DMS153 treated with DMSO at 0.1 percent for 48 hours (cell line): ENCODE measurements around the gene ZBTB45.
"Not testable (repeated sequence)": the region's sequence is repeated elsewhere in the genome, so short reads cannot be mapped to it uniquely, and the experiment has no call there.

Experiments
- DNase-seq: peaks from one replicate; lab custom pipeline; 2025; ENCODE audit not compliant: unreplicated experiment; lab: John Stamatoyannopoulos, UW

ZBTB45 gene

DNA sequence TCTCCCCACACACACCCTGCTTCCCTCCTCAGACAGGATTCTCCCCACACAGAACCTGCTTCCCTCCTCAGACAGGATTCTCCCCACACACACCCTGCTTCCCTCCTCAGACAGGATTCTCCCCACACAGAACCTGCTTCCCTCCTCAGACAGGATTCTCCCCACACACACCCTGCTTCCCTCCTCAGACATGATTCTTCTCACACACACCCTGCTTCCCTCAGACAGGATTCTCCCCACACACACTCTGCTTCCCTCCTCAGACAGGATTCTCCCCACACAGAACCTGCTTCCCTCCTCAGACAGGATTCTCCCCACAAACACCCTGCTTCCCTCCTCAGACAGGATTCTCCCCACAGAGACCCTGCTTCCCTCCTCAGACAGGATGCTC lies 19.6 kb upstream of the ZBTB45 start:
- not testable (repeated sequence) for DNase-seq

DNA sequence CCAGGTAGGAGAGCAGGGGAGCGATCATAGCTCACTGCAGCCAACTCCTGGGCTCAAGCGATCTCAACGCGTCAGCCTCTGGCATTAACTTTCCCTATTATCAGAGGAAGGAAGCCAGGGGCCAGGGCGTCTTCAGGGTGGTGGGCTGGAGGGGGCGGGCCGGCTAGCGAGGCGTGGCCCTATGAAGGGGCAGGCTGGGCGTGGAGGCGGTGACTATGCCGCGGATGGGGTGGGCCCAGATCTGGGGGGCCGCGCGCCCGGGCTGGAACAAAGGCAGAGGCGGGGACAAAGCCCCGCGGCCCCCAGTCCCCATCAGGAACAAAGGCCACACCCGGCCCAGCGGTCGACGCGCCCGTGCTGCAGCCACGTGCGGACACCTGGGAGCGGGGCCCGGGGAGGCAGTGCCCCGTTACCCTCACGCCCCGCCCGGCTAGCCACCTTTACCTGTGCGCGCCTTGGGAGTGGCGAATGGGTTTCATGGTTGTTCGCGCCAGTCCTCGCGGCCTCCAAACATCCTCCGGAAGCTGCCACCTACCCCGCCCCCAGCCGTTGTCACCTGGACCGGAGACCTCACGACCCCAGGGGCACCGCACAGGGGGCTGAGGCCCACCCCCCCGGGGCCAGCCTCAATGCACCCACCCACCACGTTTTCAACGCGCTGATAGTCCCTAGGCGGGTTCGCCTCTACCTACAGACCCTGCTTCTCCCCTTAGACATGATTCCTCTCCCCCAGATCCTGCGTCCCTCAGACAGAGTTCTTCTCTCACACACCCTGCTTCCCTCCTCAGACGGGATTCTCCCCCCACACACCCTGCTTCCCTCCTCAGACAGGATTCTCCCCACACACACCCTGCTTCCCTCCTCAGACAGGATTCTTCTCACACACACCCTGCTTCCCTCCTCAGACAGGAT lies 18.9 kb upstream of the ZBTB45 start:
- peak; percentile 67 for DNase-seq

GRCh38 chr19:58536852-58537798 lies 17.5 kb upstream of the ZBTB45 start:
- DNase-seq, result no peak

- no peak for DNase-seq
Observed at GRCh38 chr19:58535857-58536256, 16.2 kb upstream of the ZBTB45 start.

DNA sequence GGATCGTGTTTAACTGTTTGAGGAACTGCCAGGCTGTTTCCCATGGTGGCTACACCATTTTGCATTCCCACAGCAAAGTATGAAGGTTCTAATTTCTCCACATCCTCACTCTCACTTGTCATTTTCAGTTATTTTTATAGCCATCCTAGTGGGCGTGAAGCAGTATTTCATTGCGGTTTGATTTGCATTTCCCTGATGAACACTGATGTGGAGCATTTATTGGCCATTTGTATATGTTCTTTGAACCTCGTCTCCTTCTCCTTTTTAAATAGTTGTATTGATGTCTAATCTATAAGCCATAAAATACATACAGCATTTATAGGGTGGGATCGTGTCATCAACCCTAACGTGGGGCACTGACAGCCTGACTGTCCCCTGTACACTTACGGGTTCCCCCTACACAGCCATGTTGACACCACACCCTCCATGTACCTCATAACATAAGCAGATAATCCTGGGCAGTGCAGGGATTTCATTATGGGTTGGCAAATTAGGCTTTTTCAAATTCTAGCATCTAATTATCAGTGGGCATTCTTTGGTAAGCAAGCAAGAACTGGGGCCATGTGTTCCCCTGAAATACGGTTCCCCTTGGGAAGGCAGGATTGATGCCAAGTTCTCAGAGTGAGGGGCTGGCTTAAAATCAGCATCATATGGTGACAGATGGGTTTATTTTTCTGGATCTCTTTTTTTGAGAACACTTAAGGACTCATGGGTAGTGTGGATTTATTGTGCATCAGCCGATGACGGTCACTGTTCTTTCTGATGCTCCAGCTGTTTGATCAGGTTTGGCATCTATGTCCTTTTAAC lies 11.6 kb upstream of the ZBTB45 start:
- DNase-seq, result no peak

DNA sequence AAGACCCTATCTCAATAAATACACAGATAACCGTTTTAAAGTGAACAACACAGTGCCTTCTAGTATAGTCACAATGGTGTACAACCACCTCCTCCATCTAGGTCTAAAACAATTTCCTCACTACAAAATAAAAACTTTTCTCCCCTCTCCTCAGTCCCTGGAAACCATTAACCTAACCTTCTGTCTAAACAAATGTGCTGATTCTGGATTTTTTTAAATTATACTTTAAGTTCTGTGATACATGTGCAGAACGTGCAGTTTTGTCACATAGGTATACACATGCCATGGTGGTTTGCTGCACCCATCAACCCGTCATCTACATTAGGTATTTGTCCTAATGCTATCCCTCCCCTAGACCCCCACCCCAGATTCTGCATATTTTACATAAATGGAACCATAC lies 9.8 kb upstream of the ZBTB45 start:
- no peak for DNase-seq

DNA sequence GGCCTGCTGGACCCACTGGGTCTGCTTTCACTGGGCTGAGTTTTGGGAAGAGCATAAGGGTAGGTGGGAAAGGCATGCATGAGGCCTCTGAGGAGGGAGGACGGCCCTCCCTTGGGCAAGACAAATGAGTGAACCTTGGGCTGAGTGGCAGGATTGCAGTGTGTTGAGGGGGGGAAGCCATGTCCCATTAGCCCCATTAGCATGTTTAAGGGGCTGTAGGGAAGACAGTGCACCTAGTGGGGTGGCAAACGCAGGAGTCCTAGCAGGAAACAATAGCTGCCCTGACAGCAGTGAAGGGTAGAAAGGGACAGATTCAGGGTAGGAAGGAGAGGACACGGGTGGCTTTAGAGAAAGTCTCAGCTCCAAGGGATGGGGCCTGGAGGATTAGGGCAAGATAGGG lies 3.1 kb upstream of the ZBTB45 start:
- no peak for DNase-seq

GRCh38 chr19:58521651-58522050 lies 2.0 kb upstream of the ZBTB45 start:
- DNase-seq, result no peak

- DNase-seq, result no peak
Observed at GRCh38 chr19:58520257-58520599, 618 bp upstream of the ZBTB45 start.

GRCh38 chr19:58519087-58519354 lies 589 bp downstream of the ZBTB45 start:
- peak; percentile 60 for DNase-seq

GRCh38 chr19:58518256-58519086 lies 1.1 kb downstream of the ZBTB45 start:
- DNase-seq, result no peak

DNA sequence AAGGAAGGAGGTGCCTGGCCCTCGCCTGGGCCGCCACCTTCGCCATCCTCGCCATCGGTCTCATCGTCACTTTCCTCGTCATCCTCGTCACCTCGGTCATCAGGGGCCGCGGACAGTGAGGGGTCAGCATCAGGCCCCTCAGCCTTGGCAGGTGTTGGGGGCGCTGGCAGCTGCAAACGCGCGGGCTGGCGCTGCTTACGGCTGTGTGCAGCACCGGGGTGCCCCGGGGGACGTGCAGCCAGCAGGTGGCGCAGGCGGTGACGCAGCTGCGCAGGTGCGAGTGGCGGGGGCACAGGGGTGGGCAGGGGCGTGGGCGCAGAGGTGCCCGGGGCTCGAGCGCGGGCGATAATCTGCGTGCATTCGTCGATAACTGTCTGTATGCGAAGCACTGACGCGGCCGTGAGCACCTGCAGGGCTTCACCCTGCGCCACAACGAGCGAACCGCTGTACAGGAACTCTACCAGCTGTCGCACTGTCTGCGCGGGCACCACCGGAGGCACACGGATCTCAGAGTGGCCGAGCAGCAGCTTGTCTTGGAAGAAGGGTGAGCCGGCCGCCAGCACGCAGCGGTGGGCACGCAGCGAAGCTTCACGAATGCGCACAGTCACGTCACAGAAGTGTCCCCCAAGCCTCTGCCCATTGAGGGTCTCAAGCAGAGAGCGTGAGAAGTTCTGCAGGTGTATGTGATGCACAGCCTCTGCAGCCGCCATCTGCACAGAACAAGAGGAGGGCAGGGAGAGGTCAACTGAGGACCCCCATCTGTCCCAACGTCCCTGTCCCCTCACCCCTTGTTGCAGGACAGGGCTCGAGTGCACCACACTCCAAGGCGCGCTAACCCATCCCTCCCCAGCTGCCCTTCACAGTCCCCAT lies 2.4 kb downstream of the ZBTB45 start:
- no peak for DNase-seq

DNA sequence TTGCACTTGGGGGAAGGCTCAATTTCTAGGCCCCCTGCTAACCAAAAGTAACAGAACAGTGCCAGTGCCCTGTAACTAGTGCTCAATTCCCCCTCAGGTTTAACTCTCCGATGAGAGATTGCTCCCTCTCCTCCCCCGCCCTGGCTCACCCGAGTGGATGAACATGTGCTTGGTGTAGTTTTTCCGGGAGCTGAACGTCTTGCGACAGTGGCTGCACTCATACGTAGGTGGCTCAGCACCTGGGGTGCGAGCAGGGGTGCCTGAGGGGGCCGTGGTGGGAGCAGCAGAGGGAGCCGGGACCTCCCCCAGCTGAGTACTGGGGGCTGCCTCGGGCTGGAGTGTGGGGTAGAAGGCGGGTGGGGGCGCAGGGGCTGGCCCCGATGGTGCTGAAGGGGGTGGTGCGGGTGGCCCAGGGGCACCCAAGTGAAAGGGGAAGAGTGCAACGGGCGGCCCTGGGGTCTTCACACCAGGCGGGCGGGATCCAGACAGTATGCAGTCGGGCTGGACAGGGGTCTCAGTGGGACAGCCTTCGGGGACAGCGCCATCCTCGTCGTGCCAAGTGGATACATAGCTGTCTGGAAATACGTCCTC lies 3.3 kb downstream of the ZBTB45 start:
- no peak for DNase-seq

DNA sequence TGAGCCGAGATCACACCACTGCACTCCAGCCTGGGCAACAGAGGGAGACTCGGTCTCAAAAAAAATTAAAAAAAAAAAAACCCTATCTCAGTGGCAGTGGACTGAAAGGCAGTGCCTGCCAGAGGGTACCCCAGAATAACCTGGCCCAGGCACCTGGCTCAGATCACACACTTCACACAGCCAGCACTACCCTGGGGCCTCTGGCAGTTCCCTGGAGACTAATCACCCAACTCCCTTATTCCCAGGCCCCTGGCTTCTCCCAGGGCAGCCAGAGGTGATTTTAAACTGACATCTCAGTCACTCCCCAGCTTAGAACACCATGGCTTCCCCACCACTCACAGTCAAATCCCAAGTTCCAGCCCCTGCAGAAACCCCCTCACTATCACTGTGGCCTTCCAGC lies 4.4 kb downstream of the ZBTB45 start:
- DNase-seq, result no peak

DNA sequence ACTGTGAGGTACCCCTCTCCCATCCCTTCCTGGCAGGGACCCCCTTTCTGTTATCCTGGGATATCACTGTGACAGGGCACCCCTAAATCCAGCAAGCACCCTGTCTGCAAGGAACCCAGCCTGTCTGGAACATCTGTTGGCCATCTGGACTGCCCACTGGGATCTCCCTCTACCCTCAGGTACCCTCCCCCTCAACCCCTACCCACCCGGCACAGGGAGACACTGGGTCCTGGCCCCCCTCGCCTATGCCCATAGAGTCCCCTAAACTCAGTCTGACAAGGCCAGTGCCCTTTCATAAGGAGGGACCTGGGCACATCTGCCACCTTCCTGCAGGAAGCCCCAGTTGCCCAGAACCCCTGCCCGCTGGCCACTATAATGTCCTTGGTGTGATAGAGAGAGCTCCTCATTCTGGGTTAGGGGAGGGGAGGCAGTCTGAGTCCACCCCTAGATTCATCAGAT lies 5.0 kb downstream of the ZBTB45 start:
- DNase-seq, result no peak

GRCh38 chr19:58513694-58514563 lies 5.7 kb downstream of the ZBTB45 start:
- peak; percentile 84 for DNase-seq

DNA sequence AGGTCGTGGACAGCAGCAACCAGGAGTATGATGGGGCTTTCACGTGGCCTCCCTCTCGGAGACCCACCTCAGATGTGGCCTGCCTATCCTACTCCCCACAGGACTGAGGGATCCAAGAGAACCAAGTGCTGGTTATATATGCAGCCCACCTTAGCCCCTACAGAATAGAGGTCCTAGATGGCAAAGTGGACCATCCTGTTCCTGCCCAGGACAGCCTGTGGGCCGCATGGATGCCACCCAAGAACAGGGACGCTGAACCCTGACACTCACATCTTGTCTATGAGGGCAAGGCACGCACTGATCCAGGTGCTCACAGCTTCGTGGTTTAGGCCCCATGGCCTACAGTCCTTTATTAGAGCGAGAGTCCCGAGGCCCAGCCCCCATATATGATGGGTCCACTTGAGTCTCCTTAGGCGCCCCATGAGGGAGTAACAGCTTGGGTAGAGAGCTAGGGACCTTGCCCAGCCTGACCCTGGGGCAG lies 6.4 kb downstream of the ZBTB45 start:
- DNase-seq, result no peak
